ENCODE measurements around the gene CSGALNACT2.

CSGALNACT2 gene

DNA sequence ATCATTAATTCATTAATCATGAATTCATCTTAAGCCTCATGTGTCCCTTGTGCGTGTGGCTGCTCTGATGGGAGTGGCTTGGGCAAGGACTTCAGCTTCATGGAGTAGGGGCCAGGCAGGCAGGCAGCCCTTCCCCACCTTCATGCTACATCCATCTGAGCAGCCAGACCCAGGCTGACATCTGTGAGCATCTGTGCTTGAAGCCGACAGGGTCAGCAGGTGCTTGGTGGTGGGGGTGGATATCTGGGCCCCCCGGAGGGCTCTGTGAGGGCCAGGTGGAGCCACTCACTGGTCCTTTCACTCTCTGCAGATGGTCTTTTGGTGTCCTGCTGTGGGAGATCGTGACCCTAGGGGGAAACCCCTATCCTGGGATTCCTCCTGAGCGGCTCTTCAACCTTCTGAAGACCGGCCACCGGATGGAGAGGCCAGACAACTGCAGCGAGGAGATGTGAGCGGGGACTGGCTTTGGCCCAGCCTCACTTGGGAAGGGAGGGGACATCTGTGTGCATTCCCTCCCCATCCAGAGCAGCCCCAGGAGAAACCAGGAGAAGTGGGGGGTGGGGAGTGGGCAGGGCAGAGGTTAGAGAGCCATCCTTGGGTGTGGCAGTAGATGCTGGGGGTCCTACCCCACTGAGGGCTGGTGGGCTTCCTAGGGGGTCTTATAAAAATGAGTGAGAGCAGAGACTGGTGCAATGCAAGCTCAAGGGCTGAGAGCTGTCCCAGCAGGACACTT, 14.7 kb upstream of the CSGALNACT2 start:
- Histone ChIP-seq H3K27me3 (ENCODE audit: insufficient read depth, low read length, poor library complexity) (no peaks in the 10 kb centered on the region), H3K79me2 (ENCODE audit: insufficient read depth, low read length) (no peaks in the 10 kb centered on the region), H3K4me3 (ENCODE audit: low read depth in 1 of 2, low read length in 2 of 2) (no peak overlapping the region), H4K20me1 (ENCODE audit: insufficient read depth, low read length) (no peaks in the 10 kb centered on the region; the same call in 1 of the 2 replicates), H3K27ac (ENCODE audit: low read length) (no peak overlapping the region), H3K36me3 (ENCODE audit: insufficient read depth, low read length) (no peaks in the 10 kb centered on the region), H3K9ac (ENCODE audit: low read depth, low read length) (no peak overlapping the region), H2AFZ (ENCODE audit: low read depth, low read length) (no peak overlapping the region), H3K4me1 (ENCODE audit: insufficient read depth, low read length) (peaks cover 19% of the 10 kb centered on the region), H3K4me2 (ENCODE audit: insufficient read depth, low read length) (no peak overlapping the region), H3K9me3 (ENCODE audit: insufficient read depth, low read length, severe bottlenecking) (no peaks in the 10 kb centered on the region)
- no peak for ATAC-seq (ENCODE audit: insufficient read depth, low read depth)
- TF ChIP-seq EZH2 (IDR thresholded peaks at IDR 0.05; ENCODE audit: borderline replicate concordance, low read depth, low read length, severe bottlenecking) (no peak), CTCF (IDR thresholded peaks at IDR 0.05; ENCODE audit: borderline replicate concordance, extremely low read depth, low read length, poor library complexity, severe bottlenecking) (no peak)
- DNase-seq: no peak

DNA sequence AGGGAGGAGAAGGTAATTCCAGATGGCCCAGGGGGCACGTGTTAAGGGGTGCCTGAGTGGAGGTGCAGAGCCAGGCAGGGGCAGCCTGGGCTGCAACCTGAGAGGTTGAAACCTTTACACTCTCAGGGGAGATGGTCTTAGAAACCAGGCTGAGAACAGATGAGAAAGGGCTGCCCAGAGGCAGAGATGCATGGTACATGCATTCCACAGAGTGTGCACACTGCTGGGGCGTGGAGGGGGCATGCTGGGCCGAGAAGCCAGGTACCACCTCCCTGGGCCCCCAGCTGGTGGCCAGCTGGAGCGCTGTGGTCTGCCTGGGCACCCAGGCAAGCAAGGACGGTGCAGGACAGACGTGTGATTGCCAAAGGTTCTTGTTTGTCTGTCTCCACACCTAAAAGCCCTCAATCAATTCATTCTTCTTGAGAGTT, 14.1 kb upstream of the CSGALNACT2 start:
- peaks cover 22% of the 10 kb centered on the region for H3K4me1 ChIP-seq (ENCODE audit: insufficient read depth, low read length)
- H3K36me3 ChIP-seq (ENCODE audit: insufficient read depth, low read length): no peaks in the 10 kb centered on the region
- ATAC-seq (ENCODE audit: insufficient read depth, low read depth): no peak
- no peaks in the 10 kb centered on the region for H3K9me3 ChIP-seq (ENCODE audit: insufficient read depth, low read length, severe bottlenecking)
- no peaks in the 10 kb centered on the region for H3K79me2 ChIP-seq (ENCODE audit: insufficient read depth, low read length)
- no peak overlapping the region for H3K4me3 ChIP-seq (ENCODE audit: low read depth in 1 of 2, low read length in 2 of 2)
- H2AFZ ChIP-seq (ENCODE audit: low read depth, low read length): no peak overlapping the region
- H3K9ac ChIP-seq (ENCODE audit: low read depth, low read length): no peak overlapping the region
- no peak for TF ChIP-seq CTCF (IDR thresholded peaks at IDR 0.05; ENCODE audit: borderline replicate concordance, extremely low read depth, low read length, poor library complexity, severe bottlenecking)
- TF ChIP-seq EZH2 (IDR thresholded peaks at IDR 0.05; ENCODE audit: borderline replicate concordance, low read depth, low read length, severe bottlenecking): no peak
- H3K27me3 ChIP-seq (ENCODE audit: insufficient read depth, low read length, poor library complexity): no peaks in the 10 kb centered on the region
- H3K27ac ChIP-seq (ENCODE audit: low read length): no peak overlapping the region
- no peak overlapping the region for H3K4me2 ChIP-seq (ENCODE audit: insufficient read depth, low read length)
- H4K20me1 ChIP-seq (ENCODE audit: insufficient read depth, low read length): no peaks in the 10 kb centered on the region; the same call in 1 of the 2 replicates
- DNase-seq: no peak

- TF ChIP-seq EZH2 (IDR thresholded peaks at IDR 0.05; ENCODE audit: borderline replicate concordance, low read depth, low read length, severe bottlenecking) (no peak), CTCF (IDR thresholded peaks at IDR 0.05; ENCODE audit: borderline replicate concordance, extremely low read depth, low read length, poor library complexity, severe bottlenecking) (no peak)
- Histone ChIP-seq H3K36me3 (ENCODE audit: insufficient read depth, low read length) (no peaks in the 10 kb centered on the region), H3K4me3 (ENCODE audit: low read depth in 1 of 2, low read length in 2 of 2) (no peak overlapping the region), H3K27me3 (ENCODE audit: insufficient read depth, low read length, poor library complexity) (no peaks in the 10 kb centered on the region), H3K4me2 (ENCODE audit: insufficient read depth, low read length) (no peak overlapping the region), H3K79me2 (ENCODE audit: insufficient read depth, low read length) (no peaks in the 10 kb centered on the region), H3K4me1 (ENCODE audit: insufficient read depth, low read length) (peaks cover 24% of the 10 kb centered on the region), H3K9ac (ENCODE audit: low read depth, low read length) (no peak overlapping the region), H3K9me3 (ENCODE audit: insufficient read depth, low read length, severe bottlenecking) (no peaks in the 10 kb centered on the region), H2AFZ (ENCODE audit: low read depth, low read length) (no peak overlapping the region), H3K27ac (ENCODE audit: low read length) (no peak overlapping the region), H4K20me1 (ENCODE audit: insufficient read depth, low read length) (no peaks in the 10 kb centered on the region; the same call in 1 of the 2 replicates)
- ATAC-seq (ENCODE audit: insufficient read depth, low read depth) (no peak), DNase-seq (no peak)
Measured at GRCh38 chr10:43124574-43125273, 13.5 kb upstream of the CSGALNACT2 start.

Measured in DND-41 (cell line).